ENCODE results near the gene SH2D1A.

SH2D1A gene

DNA sequence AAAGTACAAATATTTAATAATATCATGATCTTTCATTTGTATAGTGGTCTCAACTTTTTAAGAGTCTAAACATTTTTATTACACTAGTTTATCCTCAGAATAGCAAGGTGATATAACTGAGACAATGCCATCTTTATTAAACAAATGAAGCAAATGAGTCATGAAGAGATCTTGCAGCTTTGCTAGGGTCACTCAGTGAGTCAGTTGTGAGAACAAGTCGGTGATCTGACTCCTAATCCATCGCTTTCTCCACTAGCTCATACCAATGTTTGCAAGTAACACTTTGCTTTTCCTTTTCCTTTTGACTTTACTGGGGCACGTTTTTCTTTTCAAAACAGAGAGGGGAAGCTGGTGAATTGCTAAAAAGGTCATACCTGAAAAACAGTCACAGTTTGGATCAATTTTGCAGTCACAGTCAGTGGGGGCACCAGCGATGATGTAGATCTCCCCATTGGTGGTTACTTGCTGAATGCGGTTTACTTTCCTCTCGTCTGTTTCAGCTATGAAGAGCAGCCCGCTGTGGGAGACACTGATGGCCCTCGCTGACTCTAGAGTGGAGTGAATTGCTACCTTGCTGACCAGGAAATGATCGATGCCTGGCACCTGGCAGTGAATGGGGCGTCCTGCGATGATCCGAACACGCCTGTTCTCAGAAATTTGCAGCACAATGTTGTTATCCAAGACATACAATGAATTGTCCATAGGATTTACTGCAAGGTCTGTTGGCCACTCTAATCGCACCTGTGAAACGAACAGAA, 75.7 kb downstream of the SH2D1A start:
- DNase-seq (ENCODE audit: low read depth) = no peak
